Mesenchymal stem cell (in vitro differentiated cells and primary cell): ENCODE measurements around the gene MRPS23.

Experiments
- DNase-seq: peaks from one replicate; pipeline ENCODE4 v3.0.0-alpha.2; 2013
- H2AFZ ChIP-seq: one replicate; pipeline ENCODE4 v1.6.1; 2013; ENCODE audit warnings: low read depth, mild to moderate bottlenecking, control low read depth, inconsistent platforms, low read length, moderate library complexity
- H2AK5ac ChIP-seq: 2 replicates; pipeline ENCODE4 v1.6.1; 2013; ENCODE audit warnings: low read length, moderate library complexity, mild to moderate bottlenecking, inconsistent platforms; ENCODE audit not compliant: severe bottlenecking
- H2BK120ac ChIP-seq: one replicate; pipeline ENCODE4 v1.6.1; 2013; ENCODE audit warnings: low read depth, mild to moderate bottlenecking, inconsistent platforms, low read length, moderate library complexity
- H2BK12ac ChIP-seq, 2 experiments: one replicate each; pipeline ENCODE4 v1.6.1; 2013; ENCODE audit warnings: inconsistent platforms in 2 of 2, low read length in 2 of 2, mild to moderate bottlenecking in 2 of 2, moderate library complexity in 2 of 2, control low read depth in 1 of 2
- H2BK15ac ChIP-seq: one replicate; pipeline ENCODE4 v1.6.1; 2013; ENCODE audit warnings: mild to moderate bottlenecking, low read depth, inconsistent platforms; ENCODE audit not compliant: poor library complexity, severe bottlenecking
- H2BK5ac ChIP-seq: 2 replicates; pipeline ENCODE4 v1.6.1; 2013; ENCODE audit warnings: low read depth, mild to moderate bottlenecking, low read length, control low read depth, inconsistent platforms; ENCODE audit not compliant: poor library complexity, severe bottlenecking
- H3K14ac ChIP-seq, 2 experiments: one replicate each; pipeline ENCODE4 v1.6.1; 2013; ENCODE audit warnings: inconsistent platforms in 2 of 2, low read length in 2 of 2, control low read depth in 1 of 2, mild to moderate bottlenecking in 1 of 2, moderate library complexity in 1 of 2
- H3K18ac ChIP-seq, 2 experiments: one replicate each; pipeline ENCODE4 v1.6.1; 2013; ENCODE audit warnings: inconsistent platforms in 2 of 2, low read length in 2 of 2, control low read depth in 1 of 2, low read depth in 1 of 2, mild to moderate bottlenecking in 1 of 2
- H3K23ac ChIP-seq, 2 experiments: one replicate each; pipeline ENCODE4 v1.6.1; 2013; ENCODE audit warnings: inconsistent platforms in 2 of 2, low read length in 2 of 2, mild to moderate bottlenecking in 2 of 2, moderate library complexity in 2 of 2, control low read depth in 1 of 2
- H3K27ac ChIP-seq: 2 replicates; pipeline ENCODE4 v1.5.1; 2013; ENCODE audit warnings: mild to moderate bottlenecking, moderate library complexity, low read length, control low read depth, inconsistent platforms; ENCODE audit not compliant: poor library complexity, severe bottlenecking
- H3K27me3 ChIP-seq, 2 experiments: 2 replicates each; pipeline versions ENCODE4 v1.6.1 to v1.7.0; 2013; ENCODE audit warnings: low read length in 2 of 2, mild to moderate bottlenecking in 2 of 2, moderate library complexity in 2 of 2, control low read depth in 1 of 2, inconsistent platforms in 1 of 2; ENCODE audit not compliant: control insufficient read depth in 1 of 2, insufficient read depth in 1 of 2
- H3K36me3 ChIP-seq, 2 experiments: 2 replicates each; pipeline versions ENCODE4 v1.6.1 to v1.7.0; 2013; ENCODE audit warnings: low read length in 2 of 2, control low read depth in 1 of 2, inconsistent platforms in 1 of 2, low read depth in 1 of 2, mild to moderate bottlenecking in 1 of 2; ENCODE audit not compliant: insufficient read depth in 2 of 2, control insufficient read depth in 1 of 2
- H3K4ac ChIP-seq, 2 experiments: one replicate each; pipeline ENCODE4 v1.6.1; 2013; ENCODE audit warnings: inconsistent platforms in 2 of 2, low read length in 2 of 2, mild to moderate bottlenecking in 2 of 2, moderate library complexity in 2 of 2, control low read depth in 1 of 2, low read depth in 1 of 2
- H3K4me1 ChIP-seq: 2 replicates; pipeline ENCODE4 v1.6.1; 2013; ENCODE audit warnings: low read depth, low read length, control low read depth; ENCODE audit not compliant: control insufficient read depth, insufficient read depth
- H3K4me2 ChIP-seq: 2 replicates; pipeline ENCODE4 v1.6.1; 2013; ENCODE audit warnings: low read length, mild to moderate bottlenecking, inconsistent platforms; ENCODE audit not compliant: poor library complexity, severe bottlenecking
- H3K4me3 ChIP-seq, 2 experiments: 2 replicates each; pipeline versions ENCODE4 v1.5.1 to v1.7.0; 2013; ENCODE audit warnings: low read length in 2 of 2, mild to moderate bottlenecking in 2 of 2, control low read depth in 1 of 2, low read depth in 1 of 2; ENCODE audit not compliant: insufficient read depth in 1 of 2
- H3K79me1 ChIP-seq: replicated peaks from 2 replicates; pipeline ENCODE4 v1.6.1; 2013; ENCODE audit warnings: mild to moderate bottlenecking, control low read depth, low read length, inconsistent platforms; ENCODE audit not compliant: poor library complexity, severe bottlenecking
- H3K9ac ChIP-seq: 2 replicates; pipeline ENCODE4 v1.7.0; 2013; ENCODE audit warnings: mild to moderate bottlenecking, low read length, moderate library complexity
- H3K9me3 ChIP-seq: 2 replicates; pipeline ENCODE4 v1.7.0; 2013; ENCODE audit warnings: mild to moderate bottlenecking, low read length; ENCODE audit not compliant: control insufficient read depth
- H4K8ac ChIP-seq: one replicate; pipeline ENCODE4 v1.6.1; 2013; ENCODE audit warnings: inconsistent platforms, mild to moderate bottlenecking, low read length, moderate library complexity
- H4K91ac ChIP-seq: one replicate; pipeline ENCODE4 v1.6.1; 2013; ENCODE audit warnings: mild to moderate bottlenecking, low read length, inconsistent platforms
- WGBS: methylation state at CpG from one replicate; pipeline ENCODE4 v1.1.7; 2013; ENCODE audit warnings: mixed read lengths; 5-methylcytosine and 5-hydroxymethylcytosine counted together

The MRPS23 gene

GRCh38 chr17:57819285-57819684 lies 30.6 kb downstream of the MRPS23 start:
- WGBS: 17% methylated on average over 1 of the region's 2 CpGs
- Histone ChIP-seq H2BK15ac (no peak overlapping the region), H2AK5ac (no peak overlapping the region), H3K27ac (no peak overlapping the region), H3K27me3 (peaks cover 13 to 61% of the 10 kb centered on the region in 2 experiments), H3K36me3 (no peaks in the 10 kb centered on the region), H3K9ac (no peak overlapping the region), H3K4me3 (no peak overlapping the region), H3K14ac (no peak overlapping the region), H2BK120ac (no peak overlapping the region), H3K4ac (no peak overlapping the region), H3K9me3 (no peaks in the 10 kb centered on the region), H3K79me1 (no peaks in the 10 kb centered on the region), H3K23ac (no peak overlapping the region), H3K4me1 (peaks cover 9% of the 10 kb centered on the region), H2BK12ac (no peak overlapping the region), H4K8ac (no peak overlapping the region), H2AFZ (no peak overlapping the region), H3K18ac (no peak overlapping the region), H2BK5ac (no peak overlapping the region), H4K91ac (no peak overlapping the region), H3K4me2 (no peak overlapping the region)
- peak; percentile 2 for DNase-seq

DNA sequence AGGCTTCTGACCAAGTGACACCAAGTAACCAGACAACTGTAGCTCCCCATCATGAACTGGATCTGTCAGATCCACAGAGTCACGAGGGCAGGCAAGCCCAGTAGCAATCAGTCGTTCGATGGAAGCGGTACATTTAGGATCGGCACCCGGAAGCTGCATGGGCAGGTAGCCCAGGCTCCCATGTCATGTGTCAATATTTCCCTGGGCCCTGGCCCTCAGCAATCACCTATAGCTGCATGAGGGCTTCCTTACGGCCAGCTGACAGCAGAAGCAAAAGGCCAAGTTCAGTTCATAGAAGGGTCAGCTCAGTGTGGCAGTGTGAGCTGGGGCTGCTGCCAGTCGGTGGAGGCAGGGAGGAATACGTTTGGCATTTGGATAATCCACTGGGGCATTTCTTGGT lies 31.8 kb downstream of the MRPS23 start:
- Histone ChIP-seq H3K23ac (no peak overlapping the region), H4K8ac (no peak overlapping the region), H3K27ac (no peak overlapping the region), H4K91ac (no peak overlapping the region), H3K79me1 (no peaks in the 10 kb centered on the region), H2BK15ac (no peak overlapping the region), H3K14ac (no peak overlapping the region), H3K4me1 (peaks cover 6% of the 10 kb centered on the region), H3K18ac (no peak overlapping the region), H2BK120ac (no peak overlapping the region), H3K36me3 (no peaks in the 10 kb centered on the region), H3K4me3 (no peak overlapping the region), H3K9ac (no peak overlapping the region), H2AFZ (no peak overlapping the region), H2AK5ac (no peak overlapping the region), H3K4ac (no peak overlapping the region), H3K9me3 (no peaks in the 10 kb centered on the region), H3K4me2 (no peak overlapping the region), H3K27me3 (peaks cover 13 to 70% of the 10 kb centered on the region in 2 experiments), H2BK5ac (no peak overlapping the region), H2BK12ac (no peak overlapping the region)
- WGBS: 82% methylated on average over 9 of the region's 9 CpGs
- DNase-seq: no peak

DNA sequence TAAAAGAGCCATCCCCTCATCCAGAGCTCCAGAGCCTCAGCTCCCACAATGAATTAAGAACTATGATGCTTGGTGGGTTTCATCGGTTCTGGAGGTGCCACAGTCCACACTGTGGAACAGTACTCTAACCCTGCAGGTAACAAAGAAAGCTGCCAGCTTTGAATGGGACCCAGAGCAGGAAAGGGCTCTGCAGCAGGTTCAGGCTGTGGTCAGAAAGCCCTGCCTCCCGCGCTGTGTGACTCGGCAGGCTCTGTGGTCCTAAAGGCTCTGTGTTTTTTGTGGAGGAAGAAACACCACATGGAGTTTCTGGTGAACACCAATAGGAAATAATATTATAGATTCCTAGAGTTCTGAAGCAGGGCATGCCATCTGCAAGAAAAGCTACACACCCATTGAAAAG lies 32.5 kb downstream of the MRPS23 start:
- no peak overlapping the region for H2BK120ac ChIP-seq
- no peak overlapping the region for H2BK15ac ChIP-seq
- no peak overlapping the region for H3K18ac ChIP-seq
- H3K4me2 ChIP-seq: no peak overlapping the region
- no peaks in the 10 kb centered on the region for H3K36me3 ChIP-seq
- no peak overlapping the region for H4K8ac ChIP-seq
- H2AK5ac ChIP-seq: no peak overlapping the region
- H3K27ac ChIP-seq: no peak overlapping the region
- no peak overlapping the region for H3K4me3 ChIP-seq
- H2AFZ ChIP-seq: no peak overlapping the region
- no peaks in the 10 kb centered on the region for H3K79me1 ChIP-seq
- peaks cover 13 to 76% of the 10 kb centered on the region in 2 experiments for H3K27me3 ChIP-seq
- H3K9ac ChIP-seq: no peak overlapping the region
- H4K91ac ChIP-seq: no peak overlapping the region
- H2BK12ac ChIP-seq: no peak overlapping the region
- peaks cover 6% of the 10 kb centered on the region for H3K4me1 ChIP-seq
- no peak overlapping the region for H3K4ac ChIP-seq
- H3K9me3 ChIP-seq: no peaks in the 10 kb centered on the region
- no peak overlapping the region for H3K14ac ChIP-seq
- no peak overlapping the region for H3K23ac ChIP-seq
- no peak for DNase-seq
- 80% methylated on average over 4 of the region's 4 CpGs for WGBS
- no peak overlapping the region for H2BK5ac ChIP-seq

- Histone ChIP-seq H3K79me1 (no peaks in the 10 kb centered on the region), H4K8ac (no peak overlapping the region), H3K23ac (no peak overlapping the region), H2BK5ac (no peak overlapping the region), H4K91ac (no peak overlapping the region), H3K36me3 (no peaks in the 10 kb centered on the region), H2AFZ (no peak overlapping the region), H3K18ac (no peak overlapping the region), H3K27ac (no peak overlapping the region), H3K4me3 (no peak overlapping the region), H3K9ac (no peak overlapping the region), H2BK120ac (no peak overlapping the region), H2AK5ac (no peak overlapping the region), H3K4ac (no peak overlapping the region), H2BK15ac (no peak overlapping the region), H3K27me3 (peaks cover 13 to 86% of the 10 kb centered on the region in 2 experiments), H3K9me3 (no peaks in the 10 kb centered on the region), H2BK12ac (no peak overlapping the region), H3K4me1 (peaks cover 16% of the 10 kb centered on the region), H3K14ac (no peak overlapping the region), H3K4me2 (no peak overlapping the region)
- no peak for DNase-seq
- WGBS: no CpG with 5 or more reads among the region's 1 CpG
These were observed 35.4 kb downstream of the MRPS23 start for GRCh38 chr17:57814421-57814820.
